ENCODE measurements around the gene STUB1. TPM values are rescaled to one million over a fixed set of nuclear protein-coding genes. Genes with fewer than 3 reads are reported as not detected.

Gene STUB1
- total and polyA plus RNA-seq, 2 of the 8 experiments (the other 6 are each of a cell fraction or from before 2014, with no cell fraction given): 89.9 to 103 TPM

DNA sequence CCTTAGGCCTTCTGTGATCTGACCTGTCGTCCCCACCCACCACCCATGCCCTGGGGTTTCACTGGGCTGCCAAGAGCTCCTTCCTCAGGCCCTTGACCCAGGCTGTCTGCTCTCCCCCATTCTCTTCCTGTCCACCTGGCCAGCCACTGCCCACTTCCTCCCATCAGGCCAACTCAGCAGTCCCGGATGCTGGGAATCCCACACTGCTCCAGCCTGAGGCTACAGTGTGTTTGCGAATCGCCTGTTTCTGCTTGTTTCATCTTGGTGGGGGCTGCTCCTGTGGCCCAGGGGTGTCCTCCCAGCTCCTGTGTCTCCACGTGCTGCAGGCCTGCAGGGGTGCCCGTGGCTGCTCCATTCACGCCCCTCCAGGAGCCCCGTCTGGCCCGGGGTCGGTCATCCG lies 33.9 kb downstream of the STUB1 start (continued):
- TF ChIP-seq, protein P1, sequence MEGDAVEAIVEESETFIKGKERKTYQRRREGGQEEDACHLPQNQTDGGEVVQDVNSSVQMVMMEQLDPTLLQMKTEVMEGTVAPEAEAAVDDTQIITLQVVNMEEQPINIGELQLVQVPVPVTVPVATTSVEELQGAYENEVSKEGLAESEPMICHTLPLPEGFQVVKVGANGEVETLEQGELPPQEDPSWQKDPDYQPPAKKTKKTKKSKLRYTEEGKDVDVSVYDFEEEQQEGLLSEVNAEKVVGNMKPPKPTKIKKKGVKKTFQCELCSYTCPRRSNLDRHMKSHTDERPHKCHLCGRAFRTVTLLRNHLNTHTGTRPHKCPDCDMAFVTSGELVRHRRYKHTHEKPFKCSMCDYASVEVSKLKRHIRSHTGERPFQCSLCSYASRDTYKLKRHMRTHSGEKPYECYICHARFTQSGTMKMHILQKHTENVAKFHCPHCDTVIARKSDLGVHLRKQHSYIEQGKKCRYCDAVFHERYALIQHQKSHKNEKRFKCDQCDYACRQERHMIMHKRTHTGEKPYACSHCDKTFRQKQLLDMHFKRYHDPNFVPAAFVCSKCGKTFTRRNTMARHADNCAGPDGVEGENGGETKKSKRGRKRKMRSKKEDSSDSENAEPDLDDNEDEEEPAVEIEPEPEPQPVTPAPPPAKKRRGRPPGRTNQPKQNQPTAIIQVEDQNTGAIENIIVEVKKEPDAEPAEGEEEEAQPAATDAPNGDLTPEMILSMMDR (IDR thresholded peaks at IDR 0.05; ENCODE audit: control extremely low read depth in 1 of 3, insufficient read depth in 1 of 3, low read depth in 1 of 3, low read length in 3 of 3): no peak
- no peak for TF ChIP-seq SP2 (IDR thresholded peaks at IDR 0.05; ENCODE audit: low read length)
- TF ChIP-seq, protein P2, sequence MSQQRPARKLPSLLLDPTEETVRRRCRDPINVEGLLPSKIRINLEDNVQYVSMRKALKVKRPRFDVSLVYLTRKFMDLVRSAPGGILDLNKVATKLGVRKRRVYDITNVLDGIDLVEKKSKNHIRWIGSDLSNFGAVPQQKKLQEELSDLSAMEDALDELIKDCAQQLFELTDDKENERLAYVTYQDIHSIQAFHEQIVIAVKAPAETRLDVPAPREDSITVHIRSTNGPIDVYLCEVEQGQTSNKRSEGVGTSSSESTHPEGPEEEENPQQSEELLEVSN (IDR thresholded peaks at IDR 0.05): no peak
- TF ChIP-seq RBBP5 (IDR thresholded peaks at IDR 0.05; ENCODE audit: borderline replicate concordance, low read depth, low read length): no peak
- TF ChIP-seq, protein P3, sequence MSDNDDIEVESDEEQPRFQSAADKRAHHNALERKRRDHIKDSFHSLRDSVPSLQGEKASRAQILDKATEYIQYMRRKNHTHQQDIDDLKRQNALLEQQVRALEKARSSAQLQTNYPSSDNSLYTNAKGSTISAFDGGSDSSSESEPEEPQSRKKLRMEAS (IDR thresholded peaks at IDR 0.05): no peak
